T follicular helper cell (primary cell): ENCODE results near the gene BCL7A.
"Not testable (repeated sequence)": the region's sequence is repeated elsewhere in the genome, so short reads cannot be mapped to it uniquely, and the experiment has no call there.

Experiments
- DNase-seq: peaks from one replicate; pipeline ENCODE4 v3.0.0-alpha.2; 2020; ENCODE audit warnings: low read depth

The BCL7A gene

DNA sequence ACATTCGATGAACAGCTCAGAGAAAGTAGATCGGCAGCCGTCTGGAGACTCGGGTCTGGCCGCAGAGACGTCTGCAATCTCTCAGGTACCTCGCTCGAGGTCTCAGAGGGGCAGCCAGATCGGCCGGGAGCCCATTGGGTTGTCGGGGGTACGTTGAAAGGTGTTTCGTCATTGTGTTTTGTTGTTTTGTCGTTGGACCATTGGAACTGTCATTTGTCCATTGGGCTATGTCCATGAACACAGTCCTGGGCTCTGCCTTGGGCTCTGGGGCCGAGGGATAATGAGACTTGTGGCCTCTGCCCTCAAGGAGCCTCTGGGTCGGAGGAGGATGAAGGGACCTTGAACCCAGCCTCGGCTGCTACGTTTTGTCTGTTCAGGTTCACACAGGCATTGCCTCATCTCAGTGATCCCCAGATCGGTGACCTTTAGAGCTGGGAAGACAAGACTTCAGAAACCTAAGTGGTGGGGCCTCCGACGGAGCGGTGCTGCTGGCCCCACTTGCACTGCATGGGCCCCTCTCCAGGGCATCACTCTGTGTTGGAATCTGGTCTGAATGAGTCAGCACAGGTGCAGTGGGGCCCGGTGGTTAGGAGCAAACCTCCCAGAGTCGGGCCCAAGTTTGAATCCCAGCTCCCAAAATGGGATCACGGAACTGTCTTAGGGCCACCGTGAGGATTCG, 33.3 kb downstream of the BCL7A start:
- no peak for DNase-seq

DNA sequence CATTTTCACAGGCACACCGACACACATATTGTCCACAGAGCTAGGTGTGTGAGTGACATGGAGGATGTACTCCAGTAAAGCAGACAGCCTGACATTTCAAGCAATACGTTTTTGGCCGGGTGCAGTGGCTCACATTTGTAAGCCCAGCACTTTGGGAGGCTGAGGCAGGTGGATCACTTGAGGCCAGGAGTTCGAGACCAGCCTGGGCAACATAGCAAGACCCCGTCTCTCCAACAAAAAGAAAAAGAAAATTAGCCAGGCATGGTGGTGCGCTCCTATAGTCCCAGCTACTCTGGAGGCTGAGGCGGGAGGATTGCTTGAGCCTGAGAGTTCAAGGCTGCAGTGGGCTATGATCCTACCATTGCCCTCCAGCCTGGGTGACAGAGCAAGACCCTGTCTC, 34.7 kb downstream of the BCL7A start:
- DNase-seq: not testable (repeated sequence)

DNA sequence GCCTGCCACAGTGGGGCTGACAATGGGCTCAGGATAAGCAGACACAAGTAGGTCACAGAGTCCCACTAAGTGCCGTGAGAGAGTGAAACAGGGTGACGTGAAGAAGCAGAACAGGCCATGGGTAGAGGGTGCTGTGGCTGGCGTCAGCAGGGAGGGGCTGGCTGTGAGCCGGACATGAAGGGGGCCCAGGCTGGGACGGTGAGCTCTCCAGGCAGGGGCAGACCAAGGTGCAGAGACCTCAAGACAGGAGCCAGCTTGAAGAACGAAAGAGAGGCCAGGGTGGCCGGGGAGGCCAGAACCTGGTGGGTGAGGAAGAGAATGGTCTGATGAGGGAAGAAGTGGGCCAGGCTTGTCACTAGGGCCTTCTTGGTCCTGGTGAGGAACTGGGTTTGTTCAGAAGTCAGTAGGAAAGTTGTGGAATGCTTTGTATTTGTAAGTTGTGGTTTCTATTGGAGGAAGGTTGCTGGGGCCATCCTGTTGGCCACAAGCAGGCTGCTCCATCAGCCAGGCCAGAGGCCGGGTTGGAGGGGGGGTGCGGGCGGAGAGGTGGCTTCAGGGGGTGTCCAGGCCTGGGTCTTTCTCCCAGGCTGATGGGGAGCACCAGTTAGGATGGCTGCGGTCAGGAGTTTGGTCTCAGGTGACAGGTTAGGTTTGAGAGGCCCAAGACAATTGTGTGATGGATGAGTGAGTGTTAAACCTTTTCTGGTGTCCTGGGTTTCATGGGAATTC, 35.5 kb downstream of the BCL7A start:
- DNase-seq: no peak

DNA sequence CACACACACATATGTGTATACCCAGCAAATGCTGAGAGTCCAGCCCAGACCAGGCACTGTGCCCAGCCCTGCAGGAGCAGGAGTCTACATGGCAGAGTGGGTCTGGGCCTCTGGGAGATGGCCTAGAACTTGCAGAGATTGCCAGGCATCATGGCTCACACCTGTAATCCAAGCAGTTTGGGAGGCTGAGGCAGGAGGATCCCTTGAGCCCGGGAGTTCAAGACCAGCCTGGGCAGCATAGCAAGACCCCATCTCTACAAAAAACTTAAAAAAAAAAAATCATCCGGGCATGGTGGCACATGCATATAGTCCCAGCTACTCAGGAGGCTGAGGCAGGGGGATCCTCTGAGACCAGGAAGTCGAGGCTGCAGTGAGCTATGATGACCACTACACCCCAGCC, 36.1 kb downstream of the BCL7A start:
- no peak for DNase-seq

DNA sequence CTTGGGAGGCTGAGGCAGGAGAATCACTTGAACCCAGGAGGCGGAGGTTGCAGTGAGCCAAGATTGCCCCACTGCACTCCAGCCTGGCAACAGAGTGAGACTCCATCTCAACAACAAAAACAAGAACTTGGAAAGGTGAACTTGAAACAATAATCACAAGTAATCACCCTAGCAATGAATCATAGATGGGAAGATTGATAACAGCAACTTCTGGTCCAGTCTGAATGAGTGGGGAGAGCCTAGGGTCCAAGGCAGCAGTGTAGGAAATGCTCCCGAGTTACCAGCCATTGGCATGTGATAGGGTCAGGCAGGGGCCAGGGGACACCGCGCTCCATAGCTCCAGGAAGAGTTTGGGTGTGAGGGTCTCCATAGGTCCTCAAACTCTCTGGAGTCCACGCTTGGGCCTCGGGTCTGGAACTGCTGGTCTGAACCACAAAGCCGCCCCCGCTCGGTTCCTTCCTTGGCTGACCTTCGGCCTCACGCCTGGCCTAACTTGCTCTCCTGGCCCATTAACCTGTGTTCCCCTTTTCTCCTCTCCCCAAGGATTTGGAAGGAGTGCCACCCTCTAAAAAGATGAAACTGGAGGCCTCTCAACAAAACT, 37.0 kb downstream of the BCL7A start:
- DNase-seq: no peak

DNA sequence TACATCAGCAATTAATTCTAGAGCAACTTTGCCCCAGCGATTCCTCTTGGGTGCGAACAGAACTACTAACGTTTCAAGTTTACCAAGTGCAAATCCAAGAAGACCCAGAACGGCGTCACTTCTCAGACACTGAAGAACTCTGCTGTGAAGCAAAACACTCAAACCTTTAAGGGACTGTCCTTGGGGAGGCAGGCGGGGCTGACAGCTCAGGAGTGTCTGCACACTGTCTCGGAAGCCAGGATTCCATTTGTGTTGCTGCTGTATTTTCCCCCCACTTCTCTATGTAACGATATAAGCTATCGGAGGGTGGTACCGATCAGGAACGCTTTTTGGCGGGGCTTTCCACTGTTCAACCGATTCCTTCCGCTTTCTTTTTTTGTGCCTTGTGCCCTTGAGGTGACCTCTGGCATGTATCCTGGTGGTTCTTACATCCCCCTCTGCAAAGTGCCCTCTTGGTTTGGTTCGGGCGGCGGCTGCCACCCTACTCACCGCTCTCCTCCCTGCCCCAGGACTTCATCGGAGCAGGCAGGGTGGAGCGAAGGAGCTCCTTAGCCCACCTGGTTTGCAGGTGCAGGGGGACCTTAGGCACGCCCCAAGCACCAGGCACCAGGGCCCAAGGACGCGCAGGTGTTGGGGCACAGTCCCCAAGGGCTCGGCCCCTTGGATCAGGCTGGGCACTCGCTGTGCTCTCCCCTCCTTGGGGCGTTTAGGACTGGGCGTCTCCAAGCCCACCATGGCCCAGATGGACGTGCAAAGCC, 37.7 kb downstream of the BCL7A start:
- DNase-seq: no peak

DNA sequence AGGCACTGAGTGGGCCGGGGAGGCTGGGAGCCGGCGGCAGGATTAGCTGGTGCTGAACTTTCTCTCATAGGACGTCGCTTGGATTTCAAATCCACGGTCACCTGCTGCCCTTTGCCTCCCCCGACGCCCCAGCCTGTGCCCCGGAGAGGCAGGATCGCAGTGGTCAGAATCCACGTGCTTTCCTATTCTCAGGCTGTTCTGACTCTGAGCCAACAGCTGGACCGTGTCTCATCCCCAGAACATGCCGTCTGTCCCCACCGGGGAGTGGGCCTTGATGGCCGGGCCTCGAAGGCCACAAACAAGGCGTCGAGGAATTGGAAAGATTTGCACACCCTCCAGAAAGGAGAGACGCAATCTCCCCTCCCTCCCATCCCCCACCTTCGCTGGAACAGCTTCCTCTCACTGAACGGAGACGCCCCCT, 38.4 kb downstream of the BCL7A start:
- no peak for DNase-seq

DNA sequence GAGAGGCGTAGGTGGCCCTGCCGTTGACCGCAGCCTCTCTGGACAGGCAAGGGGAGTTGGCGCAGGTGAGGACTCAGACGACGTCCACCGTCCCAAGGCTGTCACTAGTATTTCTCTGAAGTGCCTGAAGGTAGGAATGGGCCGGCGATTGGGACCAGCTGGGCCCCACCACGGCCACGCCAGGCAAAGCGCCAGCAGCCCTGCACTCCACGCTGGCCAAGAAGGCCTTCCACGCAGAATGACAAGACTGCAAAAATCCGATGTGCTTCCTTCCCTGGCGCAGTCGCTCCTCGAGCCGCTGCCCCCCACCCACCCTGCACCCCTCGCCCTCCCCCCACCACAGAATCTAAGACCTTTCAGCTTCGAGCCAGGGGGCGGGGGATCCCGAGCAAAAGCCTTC, 39.6 kb downstream of the BCL7A start:
- DNase-seq: no peak

DNA sequence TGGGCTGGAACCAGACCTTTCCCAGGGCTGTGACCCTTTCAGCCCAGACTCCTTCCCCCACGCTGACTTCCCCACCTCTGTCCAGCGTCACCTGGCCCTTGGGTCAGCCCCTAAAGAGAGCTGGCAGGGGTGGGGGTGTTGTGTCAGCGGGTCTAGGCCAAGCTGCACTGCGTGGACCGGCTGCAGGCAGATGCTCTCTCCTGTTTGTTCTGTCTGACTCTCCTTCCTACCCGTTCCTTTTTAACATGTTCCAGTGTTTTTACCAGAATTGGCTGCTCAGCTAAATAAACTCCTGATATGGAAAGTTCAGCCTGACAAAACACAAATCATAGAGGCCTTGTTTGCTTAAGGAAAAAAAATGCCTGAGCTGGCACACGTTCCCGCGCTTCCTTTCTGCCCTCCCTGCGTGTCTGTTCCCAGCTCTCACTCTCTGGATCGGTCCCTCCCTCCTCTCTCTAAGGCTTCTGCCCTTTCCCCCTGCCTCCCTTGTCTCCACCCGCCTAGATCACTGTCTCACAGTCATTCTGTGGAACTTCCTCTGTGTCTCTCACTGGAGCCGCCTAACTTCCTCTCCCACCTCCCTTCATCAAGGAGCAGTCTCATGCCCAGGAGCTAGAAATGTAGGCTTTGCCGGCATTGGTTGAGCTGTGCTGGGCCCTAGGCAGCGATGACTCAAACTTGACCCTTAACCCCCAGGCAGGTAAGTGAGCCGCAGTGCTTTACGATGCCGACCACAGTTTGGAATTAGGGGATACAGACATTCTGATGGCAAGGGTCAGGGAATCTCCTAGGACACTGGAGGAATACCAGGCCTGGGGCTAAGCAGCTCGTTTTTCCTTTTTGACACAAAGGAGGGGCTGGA, 41.4 kb downstream of the BCL7A start:
- no peak for DNase-seq

DNA sequence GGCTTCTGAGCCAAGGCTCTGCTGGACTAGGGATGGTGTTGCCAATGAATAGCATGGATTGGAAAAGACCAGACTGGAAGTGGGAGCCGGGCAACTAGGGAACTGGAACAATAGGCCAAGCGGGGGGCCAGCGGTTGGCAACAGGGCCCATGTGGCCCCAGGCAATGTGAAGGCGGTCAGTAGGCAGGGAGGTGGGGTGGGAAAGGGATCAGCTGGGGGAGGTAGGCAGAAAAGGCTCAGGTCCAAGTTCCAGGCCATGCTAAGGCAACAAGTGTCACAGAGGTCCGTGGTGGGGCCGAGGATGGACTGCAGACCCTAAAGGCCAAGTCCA, 42.0 kb downstream of the BCL7A start:
- no peak for DNase-seq

DNA sequence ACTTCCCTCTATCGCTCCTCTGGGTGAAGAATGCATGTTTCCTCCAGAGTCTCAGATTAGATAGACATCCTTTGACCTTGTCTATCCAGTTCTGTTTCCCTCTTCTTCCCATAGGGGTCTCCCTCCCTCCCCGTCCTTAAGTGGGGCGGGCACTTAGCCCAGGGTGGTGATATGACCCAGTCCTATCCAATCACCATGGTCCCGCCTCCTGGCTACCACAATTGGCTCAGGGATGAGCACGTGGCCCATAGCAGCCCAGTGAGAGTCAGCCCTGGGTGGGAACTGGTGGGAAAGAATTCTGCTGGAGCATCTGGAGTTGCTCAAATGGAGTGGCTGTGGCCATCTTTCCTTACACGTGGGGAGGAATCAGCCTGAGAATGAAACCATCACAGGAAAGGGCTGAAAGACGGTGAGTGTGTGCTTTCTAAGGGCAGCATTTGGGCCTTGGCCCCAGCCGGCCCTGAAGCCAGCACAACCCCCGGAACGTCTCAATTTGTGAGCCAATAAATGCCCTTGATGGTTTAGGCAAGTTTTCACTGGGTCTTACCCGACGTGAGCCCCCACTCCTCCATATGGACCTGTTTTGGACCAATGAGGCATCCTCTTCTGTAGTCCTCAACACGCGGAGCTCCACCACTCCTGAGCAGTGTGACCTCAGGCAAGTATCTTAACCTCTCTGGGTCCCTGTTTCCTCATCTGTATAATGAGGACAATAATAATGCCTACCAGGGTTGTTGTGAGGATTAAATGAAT, 42.5 kb downstream of the BCL7A start:
- no peak for DNase-seq

DNA sequence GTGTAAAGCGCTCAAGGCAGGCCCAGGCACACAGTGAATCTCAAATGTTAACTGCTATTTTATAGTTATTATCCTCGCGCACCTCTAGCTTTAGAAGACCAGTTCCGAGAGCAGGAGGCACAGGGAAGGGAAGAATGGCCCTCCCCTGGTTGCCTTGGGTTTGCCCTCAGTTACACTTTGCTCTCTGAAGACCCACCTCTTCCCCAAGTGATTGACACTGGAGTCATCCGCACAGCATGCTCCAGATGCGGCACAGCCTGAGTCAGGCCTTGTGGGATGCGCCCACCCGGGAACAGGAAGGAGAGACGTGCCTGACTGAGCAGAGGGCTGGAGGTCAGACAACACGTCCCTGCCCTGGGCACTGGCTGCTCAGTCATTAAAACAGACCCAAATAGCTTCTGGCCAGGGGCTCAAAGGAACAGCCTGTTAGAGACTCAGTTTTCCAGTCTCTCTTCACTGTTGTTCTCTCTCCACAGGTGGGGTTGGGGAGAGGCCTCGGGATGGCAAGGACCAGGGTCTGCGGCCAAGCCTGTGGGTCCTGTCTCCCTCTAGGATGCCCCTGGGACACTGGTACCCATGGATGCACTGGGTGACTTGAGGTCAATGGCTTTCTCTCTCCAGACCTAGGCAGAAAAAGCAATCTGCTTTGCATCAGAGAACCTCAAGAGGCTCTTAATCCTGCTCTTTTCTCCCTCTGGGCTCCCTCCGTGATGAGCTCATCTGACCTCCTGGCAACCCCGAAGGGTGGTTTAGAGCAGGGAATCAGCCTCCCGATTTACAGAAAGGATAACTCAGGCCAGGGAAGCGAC, 43.3 kb downstream of the BCL7A start:
- DNase-seq: no peak

DNA sequence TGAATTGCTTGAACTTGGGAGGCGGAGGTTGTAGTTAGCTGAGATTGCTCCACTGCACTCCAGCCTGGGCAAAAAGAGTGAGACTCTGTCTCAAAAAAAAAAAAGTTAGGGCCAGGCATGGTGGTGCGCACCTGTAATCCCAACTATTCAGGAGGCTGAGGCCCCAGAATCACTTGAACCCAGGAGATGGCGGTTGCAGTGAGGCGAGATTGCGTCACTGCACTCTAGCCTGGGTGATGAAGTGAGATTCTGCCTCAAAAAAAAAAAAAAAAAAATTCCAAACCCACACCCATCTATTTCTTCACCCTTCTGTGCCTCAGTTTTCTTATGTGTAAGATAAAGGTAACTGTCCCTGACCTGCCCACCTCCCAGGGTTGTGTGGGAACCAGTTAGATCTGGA, 45.9 kb downstream of the BCL7A start:
- no peak for DNase-seq

DNA sequence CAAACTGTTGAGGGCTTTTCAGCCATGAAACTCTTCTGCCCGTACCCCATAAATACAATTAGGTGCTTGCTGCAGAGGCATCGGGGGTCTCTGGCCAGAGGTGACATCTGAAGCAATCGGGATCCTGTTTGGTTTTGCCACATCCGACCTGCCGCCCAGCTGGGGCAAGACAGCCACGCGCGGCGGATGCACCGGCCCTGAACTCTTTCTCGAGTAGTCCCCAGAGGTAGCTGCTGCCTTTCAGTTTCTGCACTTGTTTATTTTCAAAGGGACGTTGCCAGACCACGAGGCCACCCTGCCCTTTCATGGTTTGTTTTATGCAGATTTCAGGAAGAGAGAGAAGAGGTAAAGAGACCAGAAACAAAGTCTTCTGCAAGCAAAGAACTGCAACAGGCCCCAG, 46.3 kb downstream of the BCL7A start:
- DNase-seq: no peak

DNA sequence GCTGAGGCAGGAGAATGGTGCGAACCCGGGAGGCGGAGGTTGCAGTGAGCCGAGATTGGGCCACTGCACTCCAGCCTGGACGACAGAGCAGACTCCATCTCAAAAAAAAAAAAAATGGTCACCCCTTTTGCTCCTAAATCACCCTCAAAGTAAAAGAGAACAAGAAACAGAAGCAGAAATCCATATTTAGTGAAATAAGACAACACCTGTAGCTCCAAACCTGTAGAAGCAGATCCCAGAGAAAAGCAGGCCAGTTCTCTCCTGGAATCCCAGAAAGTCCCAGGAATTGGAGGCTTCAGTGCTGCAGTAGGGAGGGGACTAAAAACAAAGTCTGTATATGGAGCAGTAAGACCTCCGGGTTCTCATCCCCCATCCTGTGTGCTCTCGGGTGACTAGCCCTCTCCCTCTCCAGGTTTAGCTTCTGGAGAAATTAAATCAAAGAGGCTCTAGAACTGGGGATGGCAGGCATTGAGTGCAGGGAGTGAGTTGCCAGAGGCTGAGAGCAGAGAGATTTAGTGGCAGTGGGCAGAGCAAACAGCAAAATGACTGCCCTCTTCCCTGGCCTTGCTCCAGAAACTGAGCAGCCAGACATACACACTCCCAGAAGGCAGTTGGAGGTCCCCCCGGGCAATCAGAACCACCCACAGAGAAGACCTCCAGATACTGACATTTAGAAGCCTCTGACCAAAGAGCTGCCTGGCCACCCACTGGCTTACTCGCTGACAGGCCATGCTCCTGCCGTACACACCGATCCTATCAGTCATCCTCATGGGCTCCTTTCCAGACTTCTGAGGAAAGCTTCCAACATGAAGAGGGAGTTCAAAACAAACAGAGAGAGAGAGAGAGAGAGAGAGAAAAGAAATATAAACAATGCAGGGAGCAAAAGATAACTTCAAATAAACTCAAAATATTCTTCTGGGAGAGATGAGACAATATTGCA, 50.6 kb downstream of the BCL7A start:
- no peak for DNase-seq

DNA sequence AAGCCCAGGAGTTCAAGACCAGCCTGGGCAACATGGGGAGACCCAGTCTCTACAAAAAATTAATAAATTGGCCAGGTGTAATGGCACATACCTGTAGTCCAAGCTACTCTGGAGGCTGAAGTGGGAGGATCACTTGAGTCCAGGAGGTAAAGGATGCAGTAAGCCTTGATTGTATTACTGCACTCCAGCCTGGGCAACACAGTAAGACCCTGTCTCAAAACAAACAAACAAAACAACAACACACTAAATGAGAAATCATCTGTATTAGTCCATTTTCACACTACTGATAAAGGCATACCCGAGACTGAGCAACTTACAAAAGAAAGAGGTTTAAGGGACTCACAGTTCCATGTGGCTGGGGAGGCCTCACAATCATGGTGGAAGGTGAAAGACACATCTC, 52.1 kb downstream of the BCL7A start:
- no peak for DNase-seq

DNA sequence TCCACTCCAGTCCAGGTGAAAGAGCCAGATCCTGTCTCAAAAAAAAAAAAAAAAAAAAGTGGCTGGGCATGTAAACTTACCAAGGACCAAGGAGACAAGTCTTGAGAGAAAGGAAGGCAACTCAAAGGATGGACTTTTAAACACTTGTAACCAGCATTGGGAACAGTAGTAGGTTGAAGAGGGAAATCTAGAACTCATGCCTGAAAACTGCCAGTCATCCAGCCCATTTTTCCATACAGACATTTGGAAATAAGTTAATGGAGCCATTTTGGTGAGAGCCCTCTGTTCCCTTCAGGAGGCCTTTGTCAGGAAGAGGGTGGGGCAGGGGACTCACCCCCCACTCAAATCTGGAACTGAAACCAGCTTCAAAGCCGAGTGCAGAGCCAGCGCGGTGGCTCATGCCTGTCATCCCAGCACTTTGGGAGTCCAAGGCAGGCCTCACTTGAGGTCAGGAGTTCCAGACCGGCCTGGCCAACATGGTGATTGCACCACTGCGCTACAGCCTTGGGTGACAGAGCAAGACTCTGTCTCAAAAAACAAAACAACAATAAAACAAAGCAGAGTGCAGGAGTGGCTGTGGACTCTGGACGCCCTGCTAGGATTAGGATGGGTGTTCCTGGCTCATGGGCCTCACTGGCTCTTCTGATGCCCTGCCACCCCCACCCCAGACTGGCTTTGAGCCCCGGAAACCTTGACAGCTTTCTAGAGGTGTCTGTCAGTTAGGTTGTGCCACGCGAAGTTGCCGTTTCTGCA, 55.2 kb downstream of the BCL7A start:
- no peak for DNase-seq
